HG03432 (cell line): ENCODE measurements around the gene DCANP1.

Experiments used
- ATAC-seq: cut with Tn5 transposase; IDR thresholded peaks from one replicate; pipeline ENCODE4 v1.9.1; 2021; ENCODE audit warnings: mild to moderate bottlenecking, moderate library complexity; ENCODE audit not compliant: unreplicated experiment

DCANP1 gene

DNA sequence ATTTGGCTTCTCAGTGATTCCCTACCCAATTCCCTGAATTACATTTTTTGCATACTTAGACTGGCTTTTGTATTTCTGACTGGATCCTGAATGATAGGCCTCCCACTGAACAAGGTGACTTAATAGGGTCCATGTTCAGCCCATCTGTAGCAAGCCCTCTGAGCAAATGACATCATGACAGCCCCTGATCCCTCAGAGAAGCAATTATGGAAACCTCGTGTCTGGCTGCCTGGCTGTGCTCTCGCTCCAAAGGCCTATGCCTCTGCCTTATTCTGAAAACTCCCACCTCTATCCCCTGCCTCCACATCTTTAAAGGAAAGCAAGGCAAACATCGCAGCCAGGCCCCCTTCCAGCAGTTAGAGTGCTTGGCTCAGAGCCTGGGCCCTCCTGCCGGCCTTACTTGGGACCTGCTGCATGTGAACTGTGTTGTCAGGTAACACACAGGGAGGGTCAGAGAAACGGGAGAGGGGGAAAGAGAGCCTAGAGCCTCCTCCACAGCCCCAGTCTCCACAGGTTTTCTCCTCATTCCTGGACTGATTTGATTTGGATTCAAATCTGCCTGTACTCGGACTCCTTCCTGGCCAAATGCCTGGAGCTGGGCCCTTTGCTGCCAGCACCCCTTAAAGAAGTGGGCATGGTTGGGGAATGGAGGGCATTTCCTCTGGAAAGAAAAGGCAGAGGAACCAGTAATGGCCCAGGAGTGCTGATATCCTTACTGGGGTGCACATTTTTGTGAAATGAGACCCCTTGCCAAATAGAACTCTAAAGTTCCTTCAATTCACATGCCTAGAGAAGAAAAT, 3.8 kb downstream of the DCANP1 start:
- no peak for ATAC-seq

- ATAC-seq = no peak
Measured at GRCh38 chr5:135442431-135443160, 4.6 kb downstream of the DCANP1 start.

DNA sequence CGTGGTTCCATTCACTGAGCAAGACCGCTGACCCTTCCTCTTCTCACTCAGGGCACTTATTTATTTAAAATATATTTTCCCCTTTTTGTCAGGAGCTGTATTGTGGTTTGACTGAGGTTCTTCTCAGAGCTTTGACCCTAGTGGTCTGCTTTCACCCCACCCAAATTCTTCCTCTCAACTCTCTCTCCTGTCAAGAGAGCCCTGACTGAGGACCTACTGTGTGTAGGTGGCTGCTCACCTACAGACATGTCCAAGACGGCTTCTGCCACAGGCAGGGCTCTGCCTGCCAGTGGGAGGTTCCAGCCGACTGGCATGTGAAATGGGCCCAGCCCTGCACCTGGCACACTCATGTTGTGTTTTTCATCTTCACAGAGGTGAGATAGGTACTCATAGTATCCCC, 5.2 kb downstream of the DCANP1 start:
- ATAC-seq = no peak

DNA sequence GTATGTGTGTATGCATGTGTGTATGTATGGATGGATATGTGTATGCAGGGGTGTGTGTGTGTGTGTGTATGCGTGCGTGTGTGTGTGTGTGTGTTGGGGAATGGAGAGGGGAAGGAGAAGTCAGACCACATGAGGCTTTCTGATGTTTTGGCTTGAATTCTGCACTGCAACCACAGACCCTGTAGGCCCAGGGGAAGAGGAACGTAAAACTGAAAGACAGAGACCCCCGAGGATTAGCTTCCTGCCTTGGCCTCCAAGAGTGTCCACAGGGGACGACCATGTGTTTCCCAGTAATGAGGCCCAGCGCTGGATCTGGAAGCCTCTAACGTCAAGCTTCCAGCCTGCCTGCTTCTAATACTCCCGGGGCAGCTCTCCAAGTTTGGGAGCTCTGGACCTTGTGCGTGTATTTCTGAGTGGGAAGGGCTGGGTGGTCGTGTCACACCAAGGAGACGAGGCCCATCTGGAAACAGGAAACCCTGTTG, 5.8 kb downstream of the DCANP1 start:
- no peak for ATAC-seq

DNA sequence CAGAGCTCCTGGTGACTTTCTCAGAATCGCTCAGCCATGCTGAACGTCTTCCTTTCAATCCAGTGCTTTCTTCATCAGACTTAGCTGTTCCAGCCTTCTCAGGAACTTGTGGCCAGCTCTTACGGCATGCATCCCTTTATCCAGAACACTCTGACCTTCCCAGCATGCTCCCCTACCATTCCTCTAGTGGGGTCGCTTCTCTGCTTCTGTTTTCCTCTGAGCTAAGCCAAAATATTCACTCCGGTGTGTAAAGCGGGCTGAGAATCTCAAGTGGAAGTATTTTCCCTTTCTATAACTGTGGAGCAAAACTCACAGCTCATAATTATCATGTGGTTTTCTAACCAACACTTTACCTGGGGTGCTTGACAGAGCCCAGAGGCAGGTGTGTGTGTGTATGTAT, 6.2 kb downstream of the DCANP1 start:
- no peak for ATAC-seq

DNA sequence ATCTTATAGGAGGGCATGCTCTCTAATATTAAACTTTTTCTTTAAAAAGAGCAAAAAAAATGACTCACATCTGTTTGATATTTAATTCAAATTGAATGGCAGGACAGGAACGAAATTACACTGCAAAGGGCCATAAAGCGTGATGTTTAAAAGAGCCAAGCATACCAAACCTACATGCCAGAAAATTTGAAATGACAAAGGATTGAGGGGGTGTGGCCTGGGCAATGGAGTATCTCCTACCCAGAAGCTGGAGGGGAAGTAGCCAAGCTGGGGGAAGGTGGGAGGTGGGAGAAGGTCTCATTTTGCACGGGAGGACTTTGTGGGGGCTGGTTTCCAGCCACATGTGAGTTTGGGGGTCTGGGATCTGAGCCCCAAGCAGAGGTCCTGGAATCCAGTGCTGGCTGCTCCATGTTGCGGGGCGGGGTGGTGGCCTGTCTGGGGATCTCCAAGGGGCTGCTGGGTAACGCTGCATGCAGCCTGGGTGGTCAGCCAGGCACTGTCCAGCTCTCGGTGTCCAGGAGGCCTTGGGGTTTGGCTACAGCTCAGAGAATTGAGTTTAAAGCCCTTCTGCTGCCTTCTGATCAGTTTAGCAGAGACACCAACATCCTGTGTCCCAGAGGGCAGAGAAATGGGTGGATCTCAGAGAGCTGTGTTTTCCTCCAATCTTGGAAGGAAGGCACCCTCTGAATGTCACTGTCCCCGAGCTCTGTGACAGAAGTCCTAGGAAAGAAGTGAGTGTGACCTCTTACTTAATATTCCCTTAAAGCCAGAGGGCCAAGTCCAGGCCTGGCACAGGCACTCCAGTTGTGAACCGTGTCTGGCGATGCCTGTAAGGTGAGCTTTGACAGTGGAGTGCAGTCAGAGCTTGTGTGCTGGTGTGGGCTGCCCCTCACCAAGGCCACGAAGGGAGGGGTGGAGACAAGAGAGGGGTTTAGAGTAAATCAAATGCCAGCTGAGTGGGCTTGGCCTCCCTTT, 7.6 kb downstream of the DCANP1 start:
- ATAC-seq = no peak

DNA sequence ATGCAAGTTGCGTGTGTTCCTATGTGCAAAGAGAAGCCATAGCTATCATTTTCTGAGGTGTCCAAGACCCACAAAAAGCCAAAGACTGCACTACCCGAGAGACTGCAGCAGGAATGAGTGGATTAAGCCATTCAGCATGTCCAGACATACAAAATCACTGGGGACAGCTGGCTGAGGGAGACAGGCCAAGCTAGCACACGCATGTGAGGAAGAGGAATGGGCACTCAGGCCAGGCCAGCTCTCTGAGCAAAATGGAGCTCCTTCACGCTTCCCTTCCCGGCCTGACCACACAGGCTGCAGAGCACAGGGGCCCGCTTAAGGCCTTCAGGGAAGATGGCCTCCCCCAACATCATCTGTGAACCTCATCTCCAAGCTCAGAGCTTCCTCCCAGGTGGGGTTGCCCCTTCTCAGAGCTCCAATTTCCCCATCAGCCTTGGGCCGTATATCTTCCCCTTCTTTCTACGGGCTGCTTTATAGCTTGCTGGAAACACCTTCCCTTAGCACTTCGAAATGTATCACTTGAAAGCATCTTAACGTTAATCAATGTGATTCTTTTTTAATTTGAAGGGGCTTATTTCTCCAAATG, 8.4 kb downstream of the DCANP1 start:
- ATAC-seq = no peak

DNA sequence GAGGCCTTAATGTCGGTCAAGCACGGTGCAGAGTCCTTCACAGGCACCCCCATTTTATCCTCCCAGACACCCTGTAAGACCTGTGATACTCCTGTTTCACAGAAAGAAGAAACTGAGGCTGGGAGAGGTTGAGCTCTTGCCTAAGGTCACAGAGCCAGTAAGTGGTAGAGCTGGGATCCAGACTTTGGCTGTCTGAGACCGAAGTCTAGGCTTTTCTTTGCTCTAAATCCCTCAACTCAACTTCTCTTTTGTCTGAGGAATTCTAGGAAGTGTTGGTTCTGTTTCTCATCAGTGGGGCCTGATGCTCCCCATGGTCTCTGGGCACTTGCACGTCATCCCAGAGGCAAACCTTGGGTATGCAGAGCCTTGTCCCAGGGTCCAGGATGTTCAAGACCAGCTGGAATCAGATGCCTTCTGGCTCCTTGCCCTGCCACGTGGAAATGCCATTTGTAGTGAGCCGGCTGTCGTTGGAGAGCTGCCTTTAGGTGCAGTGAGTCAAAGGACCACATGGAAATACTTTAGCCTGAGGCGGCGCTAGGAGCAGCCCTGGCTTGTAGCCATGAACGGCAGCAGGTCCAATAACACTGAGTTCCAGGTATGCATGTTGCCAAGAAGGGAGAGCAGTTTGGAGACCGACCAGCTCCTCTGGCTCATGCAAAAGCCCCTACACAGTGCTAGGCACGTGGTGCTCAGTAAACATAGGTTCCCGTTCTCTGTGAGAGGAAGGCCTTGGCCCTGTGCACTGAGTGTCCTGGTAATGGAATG, 9.2 kb downstream of the DCANP1 start:
- no peak for ATAC-seq

DNA sequence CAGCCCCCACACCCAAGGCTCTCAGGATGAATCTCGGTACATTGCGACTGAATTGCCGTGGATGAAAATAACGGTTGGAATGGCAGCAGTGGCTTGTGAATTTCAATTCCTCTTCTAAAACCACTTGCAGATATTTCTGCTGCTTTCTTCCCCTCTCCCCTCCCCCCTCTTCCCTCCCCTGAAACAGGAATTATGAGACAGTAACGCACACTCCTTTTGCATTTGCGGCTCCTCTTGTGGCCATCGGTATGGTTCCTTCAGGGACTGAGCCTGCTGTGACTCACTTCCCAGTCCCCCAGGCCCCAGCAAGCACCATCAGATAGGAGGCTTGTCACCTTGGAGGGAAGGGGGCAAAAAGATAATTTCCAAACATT, 9.7 kb downstream of the DCANP1 start:
- no peak for ATAC-seq

GRCh38 chr5:135436951-135437418, 10.2 kb downstream of the DCANP1 start:
- no peak for ATAC-seq

DNA sequence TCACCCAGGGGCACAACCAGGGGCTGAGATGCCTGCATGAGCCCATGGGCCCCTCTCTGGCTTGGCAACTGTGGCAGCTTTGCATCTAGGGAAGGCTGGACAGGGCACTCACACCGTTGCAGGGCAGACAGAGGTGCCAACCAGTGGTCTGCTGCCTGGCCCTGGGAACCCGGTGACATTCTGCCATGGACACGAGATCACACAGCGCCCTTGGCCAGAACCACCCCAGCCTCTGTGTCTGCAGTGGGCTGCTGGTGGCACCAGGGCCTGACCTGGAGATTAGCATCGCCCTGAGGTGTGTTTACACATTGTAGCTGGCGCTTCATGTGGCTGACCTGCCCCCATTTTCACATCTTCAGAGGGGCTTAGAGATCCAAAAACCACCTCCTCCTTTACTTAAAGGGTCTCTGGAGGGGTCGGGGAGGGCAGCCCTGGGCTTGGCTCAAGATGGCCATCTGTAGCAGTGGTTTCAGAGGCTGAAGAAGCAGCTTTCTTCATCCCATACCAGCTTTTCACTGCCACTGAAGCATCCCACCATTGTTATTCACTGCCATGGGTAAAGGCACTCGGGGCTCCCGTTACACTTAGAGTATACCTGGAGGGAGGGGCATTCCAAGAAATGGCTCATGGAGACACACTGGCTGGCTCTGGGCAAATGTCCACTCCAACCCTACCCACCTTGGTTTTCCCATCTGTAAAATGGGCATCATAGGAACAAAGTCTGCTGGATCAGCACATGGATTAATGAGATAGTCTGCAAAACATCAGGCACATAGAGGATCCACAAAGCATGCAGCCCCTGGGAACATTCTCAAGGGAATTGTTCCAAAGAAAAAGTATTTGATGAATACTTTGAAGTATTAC, 11.4 kb downstream of the DCANP1 start:
- no peak for ATAC-seq

GRCh38 chr5:135434591-135435466, 12.3 kb downstream of the DCANP1 start:
- ATAC-seq = no peak

- no peak for ATAC-seq
Measured at GRCh38 chr5:135433681-135434426, 13.3 kb downstream of the DCANP1 start.

GRCh38 chr5:135432113-135432512, 15.0 kb downstream of the DCANP1 start:
- ATAC-seq = no peak

GRCh38 chr5:135430135-135430437, 17.1 kb downstream of the DCANP1 start:
- no peak for ATAC-seq

DNA sequence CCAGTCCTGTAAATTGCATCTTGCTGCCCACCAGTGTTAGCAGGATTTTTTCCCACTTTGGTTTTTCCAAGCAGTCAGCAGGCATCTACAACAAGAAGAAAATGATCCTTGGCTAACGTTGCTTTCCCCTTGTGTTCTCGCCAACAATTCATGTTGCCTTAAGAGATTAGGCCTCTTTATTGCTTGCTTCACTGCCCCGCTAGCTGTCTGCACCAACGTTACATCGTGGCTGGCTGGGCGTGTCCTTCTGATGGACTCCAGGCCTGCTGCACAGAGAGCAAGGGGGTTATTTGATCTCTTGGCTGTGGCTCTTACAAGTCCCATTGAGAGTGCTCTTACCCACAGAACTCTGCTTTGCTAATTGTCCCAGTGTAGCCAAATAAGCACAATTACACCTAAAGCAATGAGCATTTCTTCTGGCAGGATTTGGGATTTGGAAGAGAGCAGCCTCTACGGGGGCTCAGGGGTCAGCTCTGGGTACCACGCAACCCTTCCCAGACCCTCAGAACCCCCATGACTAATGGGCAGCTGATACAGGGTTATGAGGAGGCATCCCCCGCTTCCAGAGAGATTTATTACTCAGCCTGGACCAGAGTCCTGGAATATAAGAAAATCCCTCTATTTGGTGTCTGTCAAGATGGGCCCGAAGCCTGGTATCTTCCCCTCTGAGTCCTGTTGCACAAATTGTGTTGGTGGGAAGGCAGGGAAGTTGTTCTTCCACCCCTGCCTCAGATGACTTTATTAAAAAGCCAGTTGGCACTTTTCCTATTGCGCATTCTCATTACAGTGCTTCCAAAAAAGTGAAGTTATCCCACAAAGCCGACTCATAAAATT, 17.6 kb downstream of the DCANP1 start:
- no peak for ATAC-seq

DNA sequence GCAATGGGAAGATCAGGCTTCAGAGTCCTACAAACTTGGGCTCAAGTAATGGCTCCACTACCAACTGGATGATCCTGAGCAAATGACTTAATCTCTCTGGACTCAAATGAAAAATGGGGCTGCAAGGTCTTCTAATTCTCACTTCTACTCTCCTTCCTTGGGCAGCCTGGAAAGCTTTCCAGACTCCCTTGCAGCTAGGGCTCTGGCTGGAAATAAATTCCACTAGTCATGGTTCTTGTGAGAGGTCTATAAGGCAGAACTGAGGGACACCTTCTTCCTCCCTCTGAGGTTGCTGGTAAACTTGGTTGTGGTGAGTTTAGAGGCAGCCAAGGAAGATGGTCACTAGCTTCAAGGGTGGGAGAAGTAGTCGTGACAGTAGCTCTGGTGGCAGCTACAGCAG, 18.6 kb downstream of the DCANP1 start:
- no peak for ATAC-seq
